Cardiac muscle cell (in vitro differentiated cells and primary cell): ENCODE results near the gene FHL5. TPM values are rescaled to one million over a fixed set of nuclear protein-coding genes. Genes with fewer than 3 reads are reported as not detected.

Experiments used
- DNase-seq, 2 donors: peaks; one replicate each; pipeline versions ENCODE4 v3.0.0 to v3.0.0-alpha.2; 2010 to 2017; ENCODE audit warnings: low read depth in 1 of 2, low spot score in 1 of 2
- H3K27ac ChIP-seq: fragments of 200-600 bp; sonication (generic); 2 replicates; pipeline ENCODE4 v1.5.1; 2016
- H3K27me3 ChIP-seq: fragments of 200-600 bp; sonication (generic); 2 replicates; pipeline ENCODE4 v1.6.0; 2016; ENCODE audit warnings: control low read depth
- H3K36me3 ChIP-seq: fragments of 200-600 bp; sonication (generic); 2 replicates; pipeline ENCODE4 v1.5.1; 2016; ENCODE audit warnings: control low read depth
- H3K4me1 ChIP-seq: fragments of 200-600 bp; sonication (generic); 2 replicates; pipeline ENCODE4 v1.8.1; 2017; ENCODE audit warnings: low read depth, mild to moderate bottlenecking, mixed run types
- H3K4me3 ChIP-seq: fragments of 200-600 bp; sonication (generic); 2 replicates; pipeline ENCODE4 v1.5.1; 2016; ENCODE audit warnings: mild to moderate bottlenecking
- H3K9me3 ChIP-seq: fragments of 200-600 bp; sonication (generic); 2 replicates; pipeline ENCODE4 v1.5.1; 2017; ENCODE audit warnings: low read depth, mild to moderate bottlenecking, control low read depth
- CTCF ChIP-seq: IDR thresholded peaks from 2 replicates; pipeline ENCODE4 v1.5.1; 2012; ENCODE audit warnings: low read depth, mild to moderate bottlenecking, low read length
- polyA plus RNA-seq: library from polyadenylated mRNA; unstranded; fragments of >200 nt; fragmentation: Nextera tagmentation; extraction: Ambion mirVana; gene quantifications from 2 replicates; pipeline ENCODE4 v1.2.1, GENCODE V29; 2016
- total RNA-seq: library from RNA; depleted of rRNA; stranded (reverse); fragments of >200 nt; gene quantifications from 2 replicates; pipeline ENCODE4 v1.2.3, GENCODE V29; 2016

FHL5 gene
- total and polyA plus RNA-seq, 2 experiments from 2014 or later, result not detected

DNA sequence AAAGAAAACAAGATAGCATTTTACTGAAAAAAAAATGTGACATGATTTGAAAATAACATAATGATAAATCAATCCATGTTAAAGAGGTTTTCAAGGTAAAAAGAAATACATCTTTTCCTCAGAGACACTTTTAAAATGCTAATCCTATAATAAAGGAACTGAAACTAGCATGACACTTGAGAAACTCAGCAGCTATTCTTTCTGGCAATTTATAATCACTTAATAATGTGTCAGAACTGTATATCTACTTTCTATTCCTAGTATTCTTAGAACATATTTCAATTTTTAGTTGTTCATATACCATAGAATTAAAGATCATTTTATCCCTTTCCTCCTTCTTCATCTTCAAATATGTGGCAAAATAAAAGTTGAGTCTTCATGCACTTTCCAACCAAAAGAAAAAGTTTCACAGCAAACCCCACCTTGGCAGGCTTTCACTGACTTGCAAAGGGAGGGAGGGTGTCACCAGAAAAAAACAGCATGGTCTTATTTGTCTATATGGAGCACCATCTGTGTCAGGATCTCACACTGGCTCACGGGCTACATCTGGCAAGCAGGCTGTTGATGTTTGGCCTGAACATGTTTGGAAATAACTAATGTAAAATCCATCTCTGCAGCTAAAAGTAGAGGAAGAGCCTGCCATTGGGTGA, 48.5 kb downstream of the FHL5 start:
- Histone ChIP-seq H3K4me3 (no peak overlapping the region), H3K4me1 (no peaks in the 10 kb centered on the region), H3K27me3 (no peaks in the 10 kb centered on the region), H3K36me3 (no peaks in the 10 kb centered on the region), H3K27ac (no peak overlapping the region), H3K9me3 (no peaks in the 10 kb centered on the region)
- TF ChIP-seq CTCF, result no peak
- no peak for DNase-seq

- H3K9me3 ChIP-seq, result no peaks in the 10 kb centered on the region
- H3K4me3 ChIP-seq, result no peak overlapping the region
- H3K36me3 ChIP-seq, result no peaks in the 10 kb centered on the region
- DNase-seq, result no peak
- H3K27me3 ChIP-seq, result no peaks in the 10 kb centered on the region
- H3K27ac ChIP-seq, result no peak overlapping the region
- no peaks in the 10 kb centered on the region for H3K4me1 ChIP-seq
- TF ChIP-seq CTCF, result no peak
Measured at GRCh38 chr6:96613291-96613999, 50.5 kb downstream of the FHL5 start.

DNA sequence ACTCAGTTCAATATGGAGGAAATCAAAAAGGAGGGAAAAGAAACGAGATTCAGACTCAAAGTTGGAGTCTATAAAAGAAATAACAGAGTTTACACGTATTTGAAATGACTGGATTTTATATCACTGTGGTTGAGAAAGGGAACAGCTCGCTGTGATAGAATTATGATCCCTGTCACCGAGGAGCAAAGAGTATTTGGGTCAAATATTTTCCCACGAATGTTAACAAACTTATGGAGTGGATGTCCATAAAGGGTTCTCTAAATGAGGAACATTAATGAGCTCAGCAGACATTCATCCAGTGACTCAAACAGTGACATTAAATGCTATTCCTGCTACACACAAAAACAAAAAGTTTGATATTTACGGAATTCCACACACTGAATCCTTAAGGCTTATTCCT, 57.9 kb downstream of the FHL5 start:
- Histone ChIP-seq H3K36me3 (no peaks in the 10 kb centered on the region), H3K27me3 (no peaks in the 10 kb centered on the region), H3K9me3 (no peaks in the 10 kb centered on the region), H3K4me1 (no peaks in the 10 kb centered on the region), H3K27ac (no peak overlapping the region), H3K4me3 (no peak overlapping the region)
- no peak for DNase-seq
- no peak for TF ChIP-seq CTCF

DNA sequence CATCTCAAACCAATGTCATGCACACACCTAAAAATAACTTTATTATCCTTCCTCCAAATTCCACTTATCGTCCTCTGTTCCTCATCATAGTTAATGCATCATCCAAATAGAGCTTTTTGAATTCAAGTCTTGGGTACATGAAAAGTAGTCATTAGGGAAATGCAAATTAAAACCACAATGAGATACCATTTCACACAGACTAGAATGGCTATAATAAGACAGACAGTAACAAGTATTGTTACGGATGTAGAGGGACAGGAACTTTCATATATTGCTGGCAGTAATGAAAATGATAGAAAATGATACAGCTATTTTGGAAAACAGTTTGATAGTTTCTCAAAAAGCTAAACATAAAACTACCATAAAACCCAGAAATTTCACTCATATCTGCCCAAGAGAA, 59.1 kb downstream of the FHL5 start:
- TF ChIP-seq CTCF, result no peak
- no peak for DNase-seq
- no peaks in the 10 kb centered on the region for H3K27me3 ChIP-seq
- no peaks in the 10 kb centered on the region for H3K9me3 ChIP-seq
- H3K27ac ChIP-seq, result no peak overlapping the region
- H3K4me3 ChIP-seq, result no peak overlapping the region
- no peaks in the 10 kb centered on the region for H3K36me3 ChIP-seq
- no peaks in the 10 kb centered on the region for H3K4me1 ChIP-seq

- no peak for TF ChIP-seq CTCF
- DNase-seq, result no peak
- H3K9me3 ChIP-seq, result no peaks in the 10 kb centered on the region
- H3K4me1 ChIP-seq, result no peaks in the 10 kb centered on the region
- H3K27me3 ChIP-seq, result no peaks in the 10 kb centered on the region
- H3K36me3 ChIP-seq, result no peaks in the 10 kb centered on the region
- no peak overlapping the region for H3K27ac ChIP-seq
- H3K4me3 ChIP-seq, result no peak overlapping the region
Measured at GRCh38 chr6:96624957-96625356, 62.0 kb downstream of the FHL5 start.
